ENCODE results near the gene AMIGO1. TPM values are rescaled to one million over a fixed set of nuclear protein-coding genes. Genes with fewer than 3 reads are reported as not detected.

Gene AMIGO1
- total RNA-seq, 1 experiment from 2014 or later = 2.7 TPM

DNA sequence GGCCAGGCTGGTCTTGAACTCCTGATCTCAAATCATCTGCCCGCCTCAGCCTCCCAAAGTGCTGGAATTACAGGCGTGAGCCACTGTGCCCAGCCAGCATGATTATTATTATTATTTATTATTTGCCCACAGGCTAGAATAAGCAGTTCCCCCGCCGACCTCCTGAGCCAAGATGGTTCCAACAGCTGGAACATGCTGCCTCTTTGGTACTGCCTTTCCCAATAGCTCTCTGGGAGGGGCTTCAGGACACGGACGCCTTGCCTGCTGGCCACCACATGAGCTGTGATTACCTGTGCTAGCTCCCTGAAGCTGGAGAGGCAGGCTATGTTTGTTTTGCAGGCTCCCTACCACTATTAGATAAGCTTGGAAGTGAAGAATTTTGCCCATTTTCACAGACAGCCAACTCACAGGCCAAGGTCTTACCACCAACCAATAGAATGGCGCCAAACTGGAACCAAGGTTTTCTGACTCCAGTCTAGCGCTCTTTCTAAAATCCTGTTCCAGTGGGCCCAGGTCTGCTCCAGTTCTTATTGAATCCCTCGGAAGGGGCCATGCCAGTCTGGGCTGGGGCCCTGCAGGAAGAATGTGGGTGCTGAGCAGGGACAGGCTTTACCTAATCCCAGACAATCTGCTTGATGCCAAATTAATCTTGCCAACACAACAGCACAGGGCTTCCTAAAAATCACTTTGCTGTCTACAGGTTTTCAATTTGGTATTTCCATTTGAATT is 28.1 kb upstream of the AMIGO1 start:
- Histone ChIP-seq H3K9me3 (ENCODE audit: low read length) (no peaks in the 10 kb centered on the region), H3K4me2 (ENCODE audit: low read length) (no peak overlapping the region), H3K9me2 (replicated peaks; ENCODE audit: low read length) (no peaks in the 10 kb centered on the region), H3K4me3 (ENCODE audit: low read length) (no peak overlapping the region), H4K20me1 (ENCODE audit: low read length) (no peaks in the 10 kb centered on the region), H3K79me2 (ENCODE audit: low read length) (no peaks in the 10 kb centered on the region), H3K4me1 (ENCODE audit: insufficient read depth, low read length) (no peaks in the 10 kb centered on the region), H2AFZ (ENCODE audit: low read length) (no peak overlapping the region), H3K27me3 (ENCODE audit: low read length) (no peaks in the 10 kb centered on the region), H3F3A (ENCODE audit: low read length, unreplicated experiment) (no peaks in the 10 kb centered on the region), H3K27ac (ENCODE audit: low read length) (no peak overlapping the region), H3K9ac (ENCODE audit: low read length) (no peak overlapping the region), H3K36me3 (ENCODE audit: low read depth, low read length) (no peaks in the 10 kb centered on the region)
- intact Hi-C loops (cut with micrococcal nuclease) = no loop called here
- ChIA-PET CTCF (no interaction called here), POLR2A (ENCODE audit: unreplicated experiment) (no interaction called here)
- no TSS peak for BruUV-seq (replicated peaks)
- ATAC-seq (no peak), DNase-seq (no peak)
- no peak for TF ChIP-seq EZH2 (IDR thresholded peaks at IDR 0.05; ENCODE audit: low read length, unreplicated experiment)
- TF ChIP-seq, protein P1, sequence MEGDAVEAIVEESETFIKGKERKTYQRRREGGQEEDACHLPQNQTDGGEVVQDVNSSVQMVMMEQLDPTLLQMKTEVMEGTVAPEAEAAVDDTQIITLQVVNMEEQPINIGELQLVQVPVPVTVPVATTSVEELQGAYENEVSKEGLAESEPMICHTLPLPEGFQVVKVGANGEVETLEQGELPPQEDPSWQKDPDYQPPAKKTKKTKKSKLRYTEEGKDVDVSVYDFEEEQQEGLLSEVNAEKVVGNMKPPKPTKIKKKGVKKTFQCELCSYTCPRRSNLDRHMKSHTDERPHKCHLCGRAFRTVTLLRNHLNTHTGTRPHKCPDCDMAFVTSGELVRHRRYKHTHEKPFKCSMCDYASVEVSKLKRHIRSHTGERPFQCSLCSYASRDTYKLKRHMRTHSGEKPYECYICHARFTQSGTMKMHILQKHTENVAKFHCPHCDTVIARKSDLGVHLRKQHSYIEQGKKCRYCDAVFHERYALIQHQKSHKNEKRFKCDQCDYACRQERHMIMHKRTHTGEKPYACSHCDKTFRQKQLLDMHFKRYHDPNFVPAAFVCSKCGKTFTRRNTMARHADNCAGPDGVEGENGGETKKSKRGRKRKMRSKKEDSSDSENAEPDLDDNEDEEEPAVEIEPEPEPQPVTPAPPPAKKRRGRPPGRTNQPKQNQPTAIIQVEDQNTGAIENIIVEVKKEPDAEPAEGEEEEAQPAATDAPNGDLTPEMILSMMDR (conservative IDR thresholded peaks at IDR 0.05; ENCODE audit: low read depth, low read length) = no peak
- no peak for TF ChIP-seq EZH2phosphoT487 (IDR thresholded peaks at IDR 0.05; ENCODE audit: borderline replicate concordance, low read length)

DNA sequence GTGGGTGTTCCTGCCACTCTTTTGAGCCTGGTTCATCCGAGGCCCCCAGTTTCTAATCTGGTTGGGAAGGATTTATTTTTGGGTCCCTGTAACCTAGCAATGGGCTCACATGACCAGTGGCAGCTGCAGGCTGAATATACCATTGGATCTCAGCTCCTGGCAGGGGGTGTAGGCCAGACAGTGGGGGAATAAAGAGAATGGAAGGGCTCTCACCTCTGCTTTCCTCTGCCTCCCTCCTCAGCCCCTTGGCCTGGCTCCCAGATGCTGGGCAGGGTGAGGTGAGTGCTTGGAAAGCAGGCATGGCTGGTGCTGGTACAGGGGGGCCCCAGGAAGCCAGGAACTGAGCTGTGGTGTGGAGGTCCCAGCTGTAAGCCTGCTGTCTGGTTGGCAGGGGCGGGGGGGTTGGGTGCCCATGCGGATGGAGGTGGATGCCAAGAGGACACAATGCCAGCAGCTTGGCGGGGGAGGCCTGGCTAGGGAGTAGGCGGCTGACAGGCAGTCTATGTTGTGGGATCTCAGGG is 26.5 kb upstream of the AMIGO1 start:
- ATAC-seq (no peak), DNase-seq (no peak)
- Histone ChIP-seq H3K4me1 (ENCODE audit: insufficient read depth, low read length) (no peaks in the 10 kb centered on the region), H3F3A (ENCODE audit: low read length, unreplicated experiment) (no peaks in the 10 kb centered on the region), H3K4me2 (ENCODE audit: low read length) (no peak overlapping the region), H3K27ac (ENCODE audit: low read length) (no peak overlapping the region), H3K9me2 (replicated peaks; ENCODE audit: low read length) (no peaks in the 10 kb centered on the region), H3K79me2 (ENCODE audit: low read length) (no peaks in the 10 kb centered on the region), H2AFZ (ENCODE audit: low read length) (no peak overlapping the region), H3K4me3 (ENCODE audit: low read length) (no peak overlapping the region), H3K9me3 (ENCODE audit: low read length) (no peaks in the 10 kb centered on the region), H3K27me3 (ENCODE audit: low read length) (no peaks in the 10 kb centered on the region), H3K9ac (ENCODE audit: low read length) (no peak overlapping the region), H3K36me3 (ENCODE audit: low read depth, low read length) (no peaks in the 10 kb centered on the region), H4K20me1 (ENCODE audit: low read length) (no peaks in the 10 kb centered on the region)
- ChIA-PET POLR2A (ENCODE audit: unreplicated experiment) (no interaction called here), CTCF (interaction anchor here (0.7 kb wide), 1 partner anchor 46 kb away, joined by 3 read pairs; no protein-coding TSS in a partner anchor)
- intact Hi-C loops (cut with micrococcal nuclease) = no loop called here
- no peak for TF ChIP-seq EZH2phosphoT487 (IDR thresholded peaks at IDR 0.05; ENCODE audit: borderline replicate concordance, low read length)
- TF ChIP-seq EZH2 (IDR thresholded peaks at IDR 0.05; ENCODE audit: low read length, unreplicated experiment) = no peak
- TF ChIP-seq, protein P1 (conservative IDR thresholded peaks at IDR 0.05; ENCODE audit: low read depth, low read length) = no peak
- no TSS peak for BruUV-seq (replicated peaks)

DNA sequence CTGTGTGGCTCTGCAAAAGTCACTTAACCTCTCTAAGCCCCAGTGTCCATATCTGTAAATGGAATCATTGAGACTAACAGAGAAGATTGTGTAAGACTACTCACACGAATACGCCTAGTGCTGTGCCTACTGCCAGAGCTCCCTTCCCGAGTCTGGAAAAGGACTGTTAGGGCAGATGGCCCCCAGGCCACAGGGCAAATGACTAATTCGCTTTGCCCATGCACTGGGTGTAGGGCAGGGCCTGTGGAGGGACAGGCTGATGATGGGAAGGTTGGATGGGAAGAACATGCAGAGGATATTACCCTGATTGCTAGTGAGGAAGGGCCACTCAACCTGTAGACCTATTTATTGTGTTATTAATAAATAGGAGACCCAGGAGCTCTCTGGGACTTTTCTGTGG is 26.0 kb upstream of the AMIGO1 start:
- no peaks in the 10 kb centered on the region for H3K27me3 ChIP-seq (ENCODE audit: low read length)
- intact Hi-C loops (cut with micrococcal nuclease) = no loop called here
- no peak overlapping the region for H2AFZ ChIP-seq (ENCODE audit: low read length)

More for the DNA sequence above, 26.0 kb upstream of the AMIGO1 start:
- H3K36me3 ChIP-seq (ENCODE audit: low read depth, low read length) = no peaks in the 10 kb centered on the region
- no peaks in the 10 kb centered on the region for H4K20me1 ChIP-seq (ENCODE audit: low read length)
- no peak overlapping the region for H3K9ac ChIP-seq (ENCODE audit: low read length)
- no peaks in the 10 kb centered on the region for H3K4me1 ChIP-seq (ENCODE audit: insufficient read depth, low read length)
- no peak overlapping the region for H3K4me3 ChIP-seq (ENCODE audit: low read length)
- TF ChIP-seq EZH2phosphoT487 (IDR thresholded peaks at IDR 0.05; ENCODE audit: borderline replicate concordance, low read length) = no peak
- no peak for TF ChIP-seq EZH2 (IDR thresholded peaks at IDR 0.05; ENCODE audit: low read length, unreplicated experiment)
- TF ChIP-seq, protein P1 (conservative IDR thresholded peaks at IDR 0.05; ENCODE audit: low read depth, low read length) = no peak
- no TSS peak for BruUV-seq (replicated peaks)
- H3K9me3 ChIP-seq (ENCODE audit: low read length) = no peaks in the 10 kb centered on the region
- H3K27ac ChIP-seq (ENCODE audit: low read length) = no peak overlapping the region
- H3K9me2 ChIP-seq (replicated peaks; ENCODE audit: low read length) = no peaks in the 10 kb centered on the region
- no peak for DNase-seq
- H3K79me2 ChIP-seq (ENCODE audit: low read length) = no peaks in the 10 kb centered on the region
- ChIA-PET CTCF (interaction anchor here (1.1 kb wide), 1 partner anchor 45 kb away, joined by 3 read pairs; no protein-coding TSS in a partner anchor), POLR2A (ENCODE audit: unreplicated experiment) (no interaction called here)
- H3F3A ChIP-seq (ENCODE audit: low read length, unreplicated experiment) = no peaks in the 10 kb centered on the region
- ATAC-seq = no peak
- no peak overlapping the region for H3K4me2 ChIP-seq (ENCODE audit: low read length)
